ENCODE data around the gene FNBP1L. TPM values are rescaled to one million over a fixed set of nuclear protein-coding genes. Genes with fewer than 3 reads are reported as not detected.

FNBP1L gene
- total RNA-seq, 1 donor from 2014 or later: 40.6 TPM

GRCh38 chr1:93574991-93575390 lies 127.1 kb downstream of the FNBP1L start:
- peaks cover 8% of the 10 kb centered on the region for H3K4me1 ChIP-seq
- ATAC-seq (no peak), DNase-seq (no peak)
- H3K4me3 ChIP-seq: no peak overlapping the region
- H3K27me3 ChIP-seq (ENCODE audit: low read depth): no peaks in the 10 kb centered on the region
- no peak overlapping the region for H3K27ac ChIP-seq
- H3K36me3 ChIP-seq: peaks cover 77% of the 10 kb centered on the region
- H3K9me3 ChIP-seq: no peaks in the 10 kb centered on the region
- TF ChIP-seq, protein P1, sequence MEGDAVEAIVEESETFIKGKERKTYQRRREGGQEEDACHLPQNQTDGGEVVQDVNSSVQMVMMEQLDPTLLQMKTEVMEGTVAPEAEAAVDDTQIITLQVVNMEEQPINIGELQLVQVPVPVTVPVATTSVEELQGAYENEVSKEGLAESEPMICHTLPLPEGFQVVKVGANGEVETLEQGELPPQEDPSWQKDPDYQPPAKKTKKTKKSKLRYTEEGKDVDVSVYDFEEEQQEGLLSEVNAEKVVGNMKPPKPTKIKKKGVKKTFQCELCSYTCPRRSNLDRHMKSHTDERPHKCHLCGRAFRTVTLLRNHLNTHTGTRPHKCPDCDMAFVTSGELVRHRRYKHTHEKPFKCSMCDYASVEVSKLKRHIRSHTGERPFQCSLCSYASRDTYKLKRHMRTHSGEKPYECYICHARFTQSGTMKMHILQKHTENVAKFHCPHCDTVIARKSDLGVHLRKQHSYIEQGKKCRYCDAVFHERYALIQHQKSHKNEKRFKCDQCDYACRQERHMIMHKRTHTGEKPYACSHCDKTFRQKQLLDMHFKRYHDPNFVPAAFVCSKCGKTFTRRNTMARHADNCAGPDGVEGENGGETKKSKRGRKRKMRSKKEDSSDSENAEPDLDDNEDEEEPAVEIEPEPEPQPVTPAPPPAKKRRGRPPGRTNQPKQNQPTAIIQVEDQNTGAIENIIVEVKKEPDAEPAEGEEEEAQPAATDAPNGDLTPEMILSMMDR (IDR thresholded peaks at IDR 0.05): no peak
- intact Hi-C loops (cut with DNase I): no loop called here

DNA sequence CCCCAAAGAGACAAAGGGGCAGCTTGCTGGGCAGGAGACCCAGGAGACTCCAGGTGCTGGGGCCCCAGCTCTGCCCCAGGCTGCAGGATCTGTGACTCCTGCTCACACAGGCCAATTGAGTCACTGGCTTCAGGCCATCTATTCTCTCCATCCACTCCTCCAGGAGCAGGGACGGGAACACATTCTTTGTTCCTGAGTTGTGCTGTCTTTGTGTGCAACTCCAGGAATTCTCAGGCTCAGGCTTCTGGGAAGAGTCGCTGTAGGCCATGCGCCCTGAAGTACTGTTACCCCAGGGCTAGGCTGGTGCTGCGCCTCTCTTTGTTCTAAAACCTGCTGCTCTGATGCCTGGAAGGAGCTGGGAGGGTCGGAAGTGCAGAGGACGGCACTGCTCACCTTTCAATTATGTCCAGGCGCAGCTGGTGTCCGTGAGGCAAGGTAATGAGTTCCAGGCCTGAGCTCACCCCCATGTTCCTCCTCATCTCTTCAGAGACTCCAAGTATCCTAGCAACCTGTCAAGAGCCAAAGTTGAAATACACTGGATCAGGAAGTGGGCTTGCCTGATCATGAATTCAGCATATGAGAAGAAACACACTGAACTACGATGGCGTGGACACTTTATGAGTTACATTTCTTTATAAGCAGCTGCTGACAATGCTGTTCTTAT lies 127.8 kb downstream of the FNBP1L start:
- intact Hi-C loops (cut with DNase I): no loop called here
- no peak overlapping the region for H3K27ac ChIP-seq
- TF ChIP-seq, protein P1 (IDR thresholded peaks at IDR 0.05): no peak
- H3K4me3 ChIP-seq: no peak overlapping the region
- H3K27me3 ChIP-seq (ENCODE audit: low read depth): no peaks in the 10 kb centered on the region
- DNase-seq (no peak), ATAC-seq (no peak)
- H3K4me1 ChIP-seq: peaks cover 15% of the 10 kb centered on the region
- H3K36me3 ChIP-seq: peaks cover 77% of the 10 kb centered on the region
- no peaks in the 10 kb centered on the region for H3K9me3 ChIP-seq

DNA sequence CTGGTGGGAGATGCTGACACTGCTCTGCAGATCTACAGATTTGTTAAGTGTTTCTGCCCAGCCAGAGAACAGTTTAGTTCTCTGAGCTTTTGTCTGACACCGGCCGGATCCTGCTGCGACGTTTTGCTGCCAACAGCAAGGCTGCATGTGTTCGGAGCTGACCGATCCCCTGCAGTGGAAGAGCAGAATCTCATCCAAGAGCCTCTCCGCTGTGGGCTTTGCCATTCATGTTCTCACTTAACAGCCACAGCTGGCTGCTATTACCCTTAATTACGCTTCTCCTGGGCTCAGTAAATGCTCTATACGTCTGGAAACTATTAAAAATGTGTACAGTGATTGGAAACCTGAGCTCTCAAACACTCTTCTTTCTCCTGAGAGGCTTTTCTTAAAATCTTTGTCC lies 128.4 kb downstream of the FNBP1L start:
- TF ChIP-seq, protein P1 (IDR thresholded peaks at IDR 0.05): no peak
- no peak overlapping the region for H3K27ac ChIP-seq
- DNase-seq (no peak), ATAC-seq (no peak)
- no peaks in the 10 kb centered on the region for H3K27me3 ChIP-seq (ENCODE audit: low read depth)
- intact Hi-C loops (cut with DNase I): no loop called here
- no peaks in the 10 kb centered on the region for H3K9me3 ChIP-seq
- peaks cover 16% of the 10 kb centered on the region for H3K4me1 ChIP-seq
- peaks cover 77% of the 10 kb centered on the region for H3K36me3 ChIP-seq
- H3K4me3 ChIP-seq: no peak overlapping the region

DNA sequence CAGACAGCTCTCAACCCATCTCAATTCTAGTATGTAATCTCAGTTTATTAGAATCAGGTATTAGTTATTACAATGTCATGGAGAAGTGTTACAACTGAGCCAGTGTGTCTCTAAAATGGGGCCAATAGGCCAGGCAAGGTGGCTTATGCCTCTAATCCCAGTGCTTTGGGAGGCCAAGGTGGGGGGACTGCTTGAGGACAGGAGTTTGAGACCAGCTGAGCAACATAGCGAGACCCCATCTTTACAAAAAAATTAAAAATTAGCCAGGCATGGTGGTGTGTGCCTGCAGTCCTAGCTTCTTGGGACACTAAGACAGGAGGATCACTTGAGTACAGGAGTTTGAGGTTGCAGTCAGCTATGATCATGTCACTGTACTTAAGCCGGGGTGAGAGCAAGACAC lies 128.8 kb downstream of the FNBP1L start:
- no peak for DNase-seq
- no peak overlapping the region for H3K4me3 ChIP-seq
- no peaks in the 10 kb centered on the region for H3K27me3 ChIP-seq (ENCODE audit: low read depth)
- no peaks in the 10 kb centered on the region for H3K9me3 ChIP-seq
- ATAC-seq: no peak
- H3K4me1 ChIP-seq: peaks cover 16% of the 10 kb centered on the region
- TF ChIP-seq, protein P1 (IDR thresholded peaks at IDR 0.05): no peak
- intact Hi-C loops (cut with DNase I): no loop called here
- H3K36me3 ChIP-seq: peaks cover 75% of the 10 kb centered on the region
- no peak overlapping the region for H3K27ac ChIP-seq

DNA sequence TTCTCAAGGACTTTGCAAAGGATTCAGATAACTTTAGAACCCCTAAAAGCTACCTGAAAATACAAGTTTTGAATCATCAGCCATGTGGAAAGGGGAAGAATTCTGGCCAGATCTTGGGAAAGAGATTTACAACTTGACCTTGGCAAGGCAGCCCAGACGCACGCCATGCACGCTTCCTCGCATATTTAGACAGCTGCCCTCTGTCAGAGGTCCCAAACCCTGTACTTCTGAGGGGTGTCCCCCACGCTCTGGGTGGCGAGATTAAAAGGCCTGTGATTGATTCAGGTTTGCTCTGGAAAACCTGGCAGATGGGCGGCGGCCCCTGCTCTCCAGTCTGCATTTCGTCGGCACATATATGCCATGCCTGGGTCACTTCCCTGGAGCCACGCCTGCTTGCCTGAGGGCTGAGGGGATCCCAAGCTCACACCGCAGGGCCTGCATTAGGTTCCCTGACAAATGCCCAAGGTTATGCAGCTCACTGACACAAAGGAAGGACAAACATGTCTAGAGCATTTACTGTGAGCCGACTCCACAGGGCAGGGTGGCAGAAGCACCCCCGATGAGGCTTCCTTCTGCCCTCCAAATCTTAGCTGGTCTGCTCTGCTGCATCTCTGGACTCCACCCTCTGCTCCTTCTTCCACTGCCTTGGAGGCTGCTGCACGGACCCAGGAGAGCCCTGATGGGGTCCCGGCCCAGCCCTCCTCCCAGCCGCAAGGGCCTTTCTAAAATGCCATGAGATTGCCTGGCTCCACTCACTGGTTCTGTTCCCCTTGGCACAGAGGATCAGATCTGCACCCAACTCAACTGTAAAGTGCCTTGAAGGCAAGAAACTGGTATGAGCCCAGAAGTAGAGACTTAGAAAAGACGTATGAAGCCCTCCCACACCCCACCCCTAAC lies 129.9 kb downstream of the FNBP1L start:
- intact Hi-C loops (cut with DNase I): no loop called here
- DNase-seq (no peak), ATAC-seq (no peak)
- Histone ChIP-seq H3K27me3 (ENCODE audit: low read depth) (no peaks in the 10 kb centered on the region), H3K9me3 (no peaks in the 10 kb centered on the region), H3K4me3 (no peak overlapping the region), H3K27ac (no peak overlapping the region), H3K4me1 (peaks cover 16% of the 10 kb centered on the region), H3K36me3 (peaks cover 75% of the 10 kb centered on the region)
- TF ChIP-seq, protein P1 (IDR thresholded peaks at IDR 0.05): no peak

Measured in lower lobe of right lung (tissue), 2 donors.